HG02973 (cell line): Measurements from ENCODE around the gene FBLN5.
A peak's percentile ranks its signal among the peaks of the same experiment; 100 is the strongest.
"Not testable (repeated sequence)": the region's sequence is repeated elsewhere in the genome, so short reads cannot be mapped to it uniquely, and the experiment has no call there.

Source experiments
- ATAC-seq: cut with Tn5 transposase; IDR thresholded peaks from one replicate; pipeline ENCODE4 v1.9.1; 2021; ENCODE audit warnings: moderate library complexity; ENCODE audit not compliant: unreplicated experiment

The FBLN5 gene

DNA sequence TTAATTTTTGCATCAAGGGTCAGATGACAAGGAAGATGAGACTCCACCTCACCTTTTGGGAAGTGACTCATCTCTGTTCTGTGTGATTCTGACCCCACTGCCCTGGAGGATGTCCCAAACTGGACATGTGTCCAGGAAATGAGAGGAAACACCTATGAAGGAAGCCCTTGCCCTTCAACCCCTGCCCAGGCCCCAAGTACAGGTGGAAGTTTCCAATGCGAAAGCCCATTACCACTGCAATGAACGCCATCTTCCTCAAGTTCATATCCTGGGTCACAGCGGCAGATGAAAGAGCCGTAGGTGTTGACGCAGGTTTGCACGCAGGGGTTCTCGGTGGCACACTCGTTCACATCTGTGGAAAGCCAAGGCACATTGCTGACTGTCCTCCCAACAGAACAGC is 60.5 kb downstream of the FBLN5 start:
- no peak for ATAC-seq

- ATAC-seq: no peak
Observed at GRCh38 chr14:91885839-91886238, 61.7 kb downstream of the FBLN5 start.

DNA sequence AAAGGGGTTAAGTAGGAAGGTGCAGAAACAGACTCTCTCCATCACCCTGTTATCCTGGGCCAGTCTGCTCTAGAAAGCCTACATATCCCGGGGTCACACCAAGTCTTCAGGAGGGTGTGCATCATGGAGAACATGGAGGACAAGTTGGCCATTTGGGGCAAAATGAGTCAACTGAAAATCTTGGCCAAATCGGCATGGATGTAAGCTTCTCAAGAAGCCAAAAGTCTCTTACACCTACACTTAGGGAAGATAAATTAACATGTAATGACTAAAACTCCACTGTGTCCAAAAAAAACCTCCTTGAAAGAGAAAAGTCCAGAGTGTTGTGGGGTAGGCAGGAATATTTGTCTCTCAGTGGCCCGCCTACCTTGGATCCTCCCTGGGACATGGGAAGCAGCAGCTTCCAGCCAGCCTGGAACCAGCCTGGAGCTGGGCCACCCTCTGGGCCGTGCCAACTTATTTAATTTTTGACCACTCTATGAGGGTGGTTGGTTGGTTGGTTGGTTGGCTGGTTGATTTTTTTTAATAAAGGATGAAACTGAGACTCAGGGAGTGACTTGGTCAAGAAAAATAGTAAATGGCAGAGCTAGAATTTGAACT is 62.3 kb downstream of the FBLN5 start:
- ATAC-seq: no peak

DNA sequence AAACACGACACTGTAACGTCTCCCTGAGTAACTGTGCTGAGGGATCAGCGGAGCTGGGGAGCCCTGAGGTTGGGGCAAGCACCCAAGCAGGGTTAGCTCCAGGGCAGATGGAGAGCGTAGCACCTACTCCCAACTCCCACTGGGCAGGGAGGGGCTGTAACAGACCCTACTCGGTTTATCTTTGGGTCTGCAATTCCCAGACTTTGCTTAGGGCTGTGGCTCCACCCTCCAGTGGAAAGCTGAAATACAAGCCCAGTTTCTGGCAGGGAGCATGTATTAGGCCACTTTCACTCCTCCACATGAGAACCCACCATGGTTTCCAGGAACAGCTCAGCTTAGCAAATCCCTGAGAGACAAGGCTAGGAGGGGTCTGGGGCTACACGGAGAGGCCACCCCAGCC is 62.8 kb downstream of the FBLN5 start:
- ATAC-seq: no peak

DNA sequence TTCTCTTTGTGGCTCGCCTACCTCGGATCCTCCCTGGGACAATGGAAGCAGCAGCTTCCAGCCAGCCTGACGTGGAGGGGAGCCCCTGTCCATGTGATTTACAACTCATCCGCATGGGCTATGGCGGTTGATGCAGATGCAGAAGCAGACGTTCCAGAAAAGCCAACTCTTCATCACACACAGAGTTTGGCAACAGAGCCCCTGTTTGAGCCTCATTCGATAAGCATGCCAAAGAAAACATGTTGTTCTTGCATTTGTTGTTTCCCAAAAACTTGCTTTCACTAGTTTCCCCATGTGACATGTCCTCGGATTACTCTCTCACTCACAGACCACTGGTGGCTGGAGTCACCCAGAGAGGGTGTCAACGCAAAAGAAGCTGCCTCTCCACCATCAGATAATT is 63.7 kb downstream of the FBLN5 start:
- no peak for ATAC-seq

DNA sequence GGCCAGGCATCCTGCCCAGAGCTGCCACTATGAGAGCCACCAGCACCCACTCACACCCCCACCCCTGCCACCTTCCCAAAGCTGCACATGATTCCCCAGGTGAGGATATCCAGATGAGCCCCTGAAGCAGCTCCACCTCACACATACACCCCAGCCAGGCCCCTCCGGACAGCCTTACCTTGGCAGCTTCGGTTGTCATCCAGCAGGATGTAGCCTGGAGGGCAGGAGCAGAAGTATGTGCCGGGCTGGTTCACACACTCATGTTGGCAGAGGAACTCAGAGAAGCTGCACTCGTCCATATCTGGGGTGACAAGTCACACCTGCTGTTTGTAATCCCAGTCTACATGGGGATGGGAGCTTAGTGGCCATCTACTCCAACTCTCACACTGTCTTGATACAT is 64.7 kb downstream of the FBLN5 start:
- no peak for ATAC-seq

DNA sequence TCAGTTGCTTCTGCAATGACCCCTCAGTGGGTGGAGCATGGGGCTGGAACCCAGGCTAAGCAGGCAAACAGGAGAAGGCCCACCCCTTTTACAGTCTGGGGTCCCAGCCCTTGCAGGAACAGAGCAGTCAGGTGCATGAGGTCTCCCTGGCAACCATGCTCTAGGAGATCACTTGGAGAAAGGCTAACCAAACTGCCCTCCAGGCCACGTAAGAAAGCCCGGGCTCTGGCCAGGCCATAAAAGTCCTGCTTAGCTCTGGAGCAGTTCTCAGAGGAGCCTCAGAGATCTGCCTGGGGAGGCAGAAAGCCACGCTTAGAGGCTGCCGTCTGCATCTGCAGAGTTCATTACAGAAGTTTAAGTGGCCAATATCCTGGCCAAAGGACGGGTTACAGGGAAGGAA is 65.1 kb downstream of the FBLN5 start:
- ATAC-seq: no peak

- ATAC-seq: no peak
Observed at GRCh38 chr14:91879196-91879595, 68.3 kb downstream of the FBLN5 start.

DNA sequence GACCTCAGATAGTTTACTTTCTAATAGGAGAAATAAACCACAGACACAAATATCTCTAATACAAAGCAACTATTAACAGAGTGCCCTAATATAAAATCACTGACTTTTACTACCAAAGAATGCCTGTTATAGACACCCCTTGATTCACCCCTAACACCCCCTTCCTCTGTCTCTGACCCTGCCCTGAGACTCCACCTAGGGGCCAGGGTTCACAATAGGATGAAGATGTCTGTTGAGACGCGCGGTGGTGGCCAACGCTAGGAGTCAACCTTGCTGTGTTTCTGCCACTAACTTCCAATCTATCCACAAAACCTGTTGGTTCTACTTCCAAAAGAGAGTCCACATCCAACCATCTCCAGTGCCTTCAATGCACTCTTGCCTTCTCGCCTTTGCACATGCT is 69.2 kb downstream of the FBLN5 start:
- no peak for ATAC-seq

- ATAC-seq: no peak
Observed at GRCh38 chr14:91877376-91877915, 70.0 kb downstream of the FBLN5 start.

DNA sequence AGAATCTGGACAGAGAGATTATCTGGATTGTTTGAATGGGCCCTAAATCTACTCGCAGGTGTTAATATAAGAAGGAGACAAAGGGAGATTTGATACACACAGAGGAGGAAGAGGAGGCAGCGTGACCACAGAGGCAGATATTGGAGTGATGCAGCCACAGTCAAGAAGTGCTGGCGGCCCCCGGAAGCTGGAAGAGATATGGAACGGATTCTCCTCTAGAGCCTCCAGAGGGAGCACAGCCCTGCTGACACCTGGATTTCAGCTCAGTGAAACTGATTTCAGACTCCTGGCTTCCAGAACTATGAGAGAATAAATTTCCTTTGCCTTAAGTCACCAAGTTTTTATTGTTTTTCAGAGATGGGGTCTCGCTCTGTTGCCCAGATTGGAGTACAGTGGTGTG is 71.0 kb downstream of the FBLN5 start:
- no peak for ATAC-seq

DNA sequence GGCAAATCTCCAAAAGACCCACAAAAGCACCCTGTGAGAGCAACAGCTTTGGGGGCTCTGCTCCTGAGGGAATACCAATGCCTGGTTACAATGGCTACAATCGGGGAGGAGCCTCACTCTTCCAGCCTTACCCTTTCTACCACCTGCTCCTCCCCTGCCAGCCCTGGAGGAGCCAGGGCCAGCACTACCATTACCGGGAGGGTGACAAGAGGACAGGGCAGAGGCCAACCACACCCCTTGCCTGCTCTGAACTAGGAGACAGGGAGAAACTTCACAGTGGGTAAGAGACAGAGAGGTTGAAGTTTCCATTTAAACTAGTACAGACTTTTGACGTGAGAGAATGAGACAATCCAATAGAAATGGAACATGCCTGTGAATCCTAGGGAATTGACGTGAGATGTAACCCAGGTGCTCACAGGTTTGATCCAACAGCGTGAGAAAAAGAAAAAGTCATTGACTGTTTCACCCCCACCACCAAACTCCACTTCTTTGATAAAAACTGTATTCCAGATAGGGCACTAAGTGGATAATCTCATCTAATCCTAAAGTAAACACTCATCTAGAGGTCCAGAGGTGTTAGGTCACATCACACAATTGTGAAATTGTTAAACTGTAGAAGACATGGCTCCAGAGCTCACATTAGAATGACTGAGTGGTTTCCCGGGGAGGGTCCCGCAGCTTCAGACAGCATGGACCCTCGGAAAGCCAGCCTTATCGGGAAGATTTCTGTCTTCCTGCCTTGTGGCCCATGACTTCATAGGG is 71.8 kb downstream of the FBLN5 start:
- no peak for ATAC-seq

DNA sequence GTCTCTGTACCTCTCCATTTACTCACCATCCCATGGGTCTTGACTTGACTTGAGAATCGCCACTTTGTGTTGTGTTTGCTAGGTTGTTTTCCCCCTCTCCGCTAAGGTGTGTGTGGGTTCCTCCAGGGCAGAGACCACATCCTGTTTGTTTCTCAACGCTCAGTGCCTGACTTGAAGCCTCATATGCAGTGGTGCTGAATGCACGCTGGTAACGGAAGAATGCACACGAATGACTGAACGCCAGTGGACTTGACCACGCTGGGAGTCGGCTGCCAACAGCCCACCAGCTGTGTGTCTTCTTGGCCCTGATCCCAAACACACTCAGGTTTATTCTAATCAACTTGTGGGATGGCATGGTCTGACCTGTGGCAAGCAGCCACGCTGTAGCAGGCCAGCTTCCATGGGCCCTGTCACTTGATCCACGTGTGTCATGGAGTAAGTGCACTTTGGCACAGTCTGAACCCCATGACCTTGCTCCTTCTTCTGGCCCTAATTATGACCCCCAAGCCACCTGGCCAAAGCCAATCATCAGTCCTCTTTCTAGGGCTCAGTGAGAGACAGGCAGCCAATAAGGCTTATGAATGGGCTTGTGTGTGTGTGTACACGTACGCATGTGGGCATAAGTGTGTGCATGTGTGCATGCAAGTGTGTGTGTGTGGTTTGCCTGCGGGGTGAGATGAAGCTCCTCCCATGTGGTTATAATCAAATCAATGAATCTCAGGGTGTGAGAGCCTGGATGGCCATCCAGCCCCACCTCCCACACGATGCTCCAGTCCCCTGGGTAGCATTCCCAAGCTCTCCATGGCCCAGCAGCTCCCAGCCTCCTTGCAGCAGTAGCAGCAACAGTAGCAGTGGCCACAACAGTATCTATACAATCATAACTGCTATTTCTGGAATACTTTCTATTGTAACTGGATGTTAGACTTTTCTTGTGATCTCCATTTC is 73.8 kb downstream of the FBLN5 start:
- peak; percentile 58 for ATAC-seq

DNA sequence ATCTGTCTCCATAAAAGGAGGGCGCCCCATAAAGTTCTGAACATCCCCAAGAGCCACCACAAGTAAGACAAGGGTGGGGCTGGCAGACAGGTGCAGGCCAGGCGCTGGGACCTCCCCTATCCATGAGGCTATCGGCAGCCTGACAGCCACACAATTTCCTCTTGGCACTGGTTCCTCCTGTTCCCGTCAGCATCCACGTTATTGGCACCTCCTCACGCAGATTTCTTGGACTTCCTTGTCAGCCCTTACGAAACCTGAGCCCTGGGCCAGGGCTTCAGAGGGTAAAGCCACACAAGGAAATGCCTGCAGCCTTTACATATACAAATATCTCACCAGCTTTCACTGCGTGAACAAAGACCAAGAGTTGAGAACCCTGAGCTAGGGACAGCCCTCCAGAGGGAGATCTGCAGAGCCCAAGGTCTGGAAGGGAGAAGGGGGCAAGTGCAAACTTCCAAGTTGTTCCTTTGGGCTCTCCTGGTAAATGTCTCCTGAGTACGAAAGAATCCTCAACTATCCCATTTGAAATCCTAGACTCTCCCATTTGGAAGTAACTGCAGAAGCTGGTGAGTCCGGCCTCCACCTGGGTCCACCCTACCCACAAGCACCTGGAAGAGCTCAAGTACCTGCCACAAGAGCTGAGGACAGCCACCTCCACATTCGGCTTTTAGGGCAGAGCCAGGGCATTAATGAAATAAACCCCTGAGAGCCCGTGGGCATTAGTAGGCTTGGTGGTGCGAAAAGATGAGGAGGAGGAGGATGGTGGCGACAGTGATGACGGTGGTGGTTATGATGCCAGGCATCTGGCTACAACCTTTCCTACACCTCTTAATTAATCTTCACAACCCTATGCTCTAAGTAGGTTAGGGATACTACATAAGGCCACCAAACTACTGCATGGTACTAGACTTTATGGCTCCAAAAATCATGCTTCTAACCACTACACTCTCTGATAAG is 74.7 kb downstream of the FBLN5 start:
- peak; percentile 17 for ATAC-seq

GRCh38 chr14:91872011-91872501 is 75.4 kb downstream of the FBLN5 start:
- ATAC-seq: peak; percentile 40

GRCh38 chr14:91871401-91871800 is 76.1 kb downstream of the FBLN5 start:
- ATAC-seq: not testable (repeated sequence)

- no peak for ATAC-seq
Observed at GRCh38 chr14:91870890-91871289, 76.6 kb downstream of the FBLN5 start.

GRCh38 chr14:91870001-91870400 is 77.5 kb downstream of the FBLN5 start:
- ATAC-seq: no peak

DNA sequence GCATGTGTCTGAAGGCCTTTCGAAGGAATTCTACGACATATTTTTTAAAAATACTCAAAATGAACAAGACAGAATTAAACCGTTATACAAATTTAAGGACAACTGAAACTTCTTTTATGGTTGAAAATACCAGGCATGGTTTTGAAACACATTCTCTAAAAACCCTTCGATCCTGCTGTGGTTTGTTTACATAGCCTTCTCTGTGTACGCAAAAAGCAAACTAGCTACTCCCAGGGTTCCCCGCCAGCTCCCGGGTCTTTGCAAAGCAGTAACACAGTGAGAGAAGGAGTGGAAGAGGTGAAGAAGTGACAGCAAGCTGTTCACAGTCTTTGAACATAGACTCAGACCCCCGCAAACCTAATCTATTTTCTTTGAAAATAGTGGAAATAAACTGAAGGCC is 77.9 kb downstream of the FBLN5 start:
- no peak for ATAC-seq

GRCh38 chr14:91867316-91867988 is 80.0 kb downstream of the FBLN5 start, which contains the start of gene TC2N:
TC2N (minus strand) TSS chr14:91867536; CDS start chr14:91813769, 53,767 bp downstream.
- peak; percentile 41 for ATAC-seq
